HEK293 (cell line): Measurements from ENCODE around the gene DEFB129.

Experiments
- CTCF ChIP-seq: fragments of 450-650 bp; formaldehyde crosslinking; IDR thresholded peaks from 2 replicates; pipeline ENCODE4 v1.5.1; 2016; ENCODE audit warnings: missing biosample characterization, missing genetic modification characterization
- ZBTB26 ChIP-seq: fragments of 450-650 bp; formaldehyde crosslinking; optimal IDR thresholded peaks from 2 replicates; pipeline ENCODE3; 2016; ENCODE audit warnings: missing biosample characterization, mild to moderate bottlenecking, missing genetic modification characterization
- ZFP41 ChIP-seq: fragments of 450-650 bp; formaldehyde crosslinking; IDR thresholded peaks from 2 replicates; pipeline ENCODE4 v1.5.1; 2016; ENCODE audit warnings: missing biosample characterization, missing genetic modification characterization, borderline replicate concordance
- ZNF311 ChIP-seq: fragments of 450-650 bp; formaldehyde crosslinking; IDR thresholded peaks from 2 replicates; pipeline ENCODE4 v1.5.1; 2017; ENCODE audit warnings: missing biosample characterization, missing genetic modification characterization, borderline replicate concordance
- ZNF530 ChIP-seq: fragments of 450-650 bp; formaldehyde crosslinking; IDR thresholded peaks from 2 replicates; pipeline ENCODE4 v1.5.1; 2016; ENCODE audit warnings: low read depth, missing biosample characterization, missing genetic modification characterization
- ZNF624 ChIP-seq: fragments of 450-650 bp; formaldehyde crosslinking; IDR thresholded peaks from 2 replicates; pipeline ENCODE4 v1.5.1; 2017; ENCODE audit warnings: missing biosample characterization, missing genetic modification characterization

GRCh38 chr20:227439-228105 is 514 bp downstream of the DEFB129 start:
- TF ChIP-seq ZNF311 (tag by site-specific recombination) (no peak), CTCF (tag by site-specific recombination) (no peak), ZNF624 (tag by site-specific recombination) (no peak), ZBTB26 (tag by site-specific recombination) (no peak), ZNF530 (no peak), ZFP41 (no peak)
